ENCODE data around the gene GLRX.

The GLRX gene

GRCh38 chr5:95847261-95847592, 24.7 kb upstream of the GLRX start:
- DNase-seq (ENCODE audit: low read depth, low spot score) = no peak
- ChIA-PET POLR2A (no interaction called here), CTCF (interaction anchor here (0.6 to 17.3 kb wide), 31 partner anchors 9 to 490 kb away, joined by 3 to 318 read pairs (median 5); partner anchors contain the start of genes GLRX and RFESD)
- no peak overlapping the region for H3K4me3 ChIP-seq (ENCODE audit: low read depth, low read length)
- TF ChIP-seq CTCF (IDR thresholded peaks at IDR 0.05; ENCODE audit: insufficient read depth, low read length, missing control alignments) = no peak

GRCh38 chr5:95846554-95847260, 24.2 kb upstream of the GLRX start:
- CTCF ChIA-PET = interaction anchor here (0.6 to 17.3 kb wide), 43 partner anchors 8 to 745 kb away, joined by 3 to 318 read pairs (median 4); partner anchors contain the start of genes GLRX and RFESD
- no peak for DNase-seq (ENCODE audit: low read depth, low spot score)
- POLR2A ChIA-PET = no interaction called here
- H3K4me3 ChIP-seq (ENCODE audit: low read depth, low read length) = no peak overlapping the region
- TF ChIP-seq CTCF (IDR thresholded peaks at IDR 0.05; ENCODE audit: insufficient read depth, low read length, missing control alignments) = peak; percentile 82

GRCh38 chr5:95845391-95845790, 22.9 kb upstream of the GLRX start:
- ChIA-PET POLR2A (no interaction called here), CTCF (interaction anchor here (1.4 to 17.3 kb wide), 9 partner anchors 7 to 201 kb away, joined by 3 to 318 read pairs (median 41); partner anchors contain the start of gene RFESD)
- TF ChIP-seq CTCF (IDR thresholded peaks at IDR 0.05; ENCODE audit: insufficient read depth, low read length, missing control alignments) = no peak
- DNase-seq (ENCODE audit: low read depth, low spot score) = no peak
- H3K4me3 ChIP-seq (ENCODE audit: low read depth, low read length) = no peak overlapping the region

- ChIA-PET POLR2A (interaction anchor here (0.7 kb wide), 1 partner anchor 197 kb away, joined by 3 read pairs; the partner anchor contains the start of gene RFESD), CTCF (interaction anchor here (0.7 to 17.3 kb wide), 8 partner anchors 10 to 200 kb away, joined by 3 to 318 read pairs (median 3); partner anchors contain the start of genes RFESD and RHOBTB3)
- no peak overlapping the region for H3K4me3 ChIP-seq (ENCODE audit: low read depth, low read length)
- DNase-seq (ENCODE audit: low read depth, low spot score) = no peak
- TF ChIP-seq CTCF (IDR thresholded peaks at IDR 0.05; ENCODE audit: insufficient read depth, low read length, missing control alignments) = no peak
Measured at GRCh38 chr5:95843733-95844223, 21.3 kb upstream of the GLRX start.

- ChIA-PET POLR2A (interaction anchor here (0.7 kb wide), 1 partner anchor 196 kb away, joined by 3 read pairs; the partner anchor contains the start of gene RFESD), CTCF (interaction anchor here (0.7 to 17.3 kb wide), 6 partner anchors 10 to 199 kb away, joined by 3 to 318 read pairs (median 4); partner anchors contain the start of genes RFESD and RHOBTB3)
- no peak for TF ChIP-seq CTCF (IDR thresholded peaks at IDR 0.05; ENCODE audit: insufficient read depth, low read length, missing control alignments)
- DNase-seq (ENCODE audit: low read depth, low spot score) = no peak
- H3K4me3 ChIP-seq (ENCODE audit: low read depth, low read length) = no peak overlapping the region
Measured at GRCh38 chr5:95842854-95843544, 20.5 kb upstream of the GLRX start.

Data from AG04449 (cell line).